Measurements from ENCODE around the gene POU2F1.
"Not testable (repeated sequence)": the region's sequence is repeated elsewhere in the genome, so short reads cannot be mapped to it uniquely, and the experiment has no call there.

Gene POU2F1

DNA sequence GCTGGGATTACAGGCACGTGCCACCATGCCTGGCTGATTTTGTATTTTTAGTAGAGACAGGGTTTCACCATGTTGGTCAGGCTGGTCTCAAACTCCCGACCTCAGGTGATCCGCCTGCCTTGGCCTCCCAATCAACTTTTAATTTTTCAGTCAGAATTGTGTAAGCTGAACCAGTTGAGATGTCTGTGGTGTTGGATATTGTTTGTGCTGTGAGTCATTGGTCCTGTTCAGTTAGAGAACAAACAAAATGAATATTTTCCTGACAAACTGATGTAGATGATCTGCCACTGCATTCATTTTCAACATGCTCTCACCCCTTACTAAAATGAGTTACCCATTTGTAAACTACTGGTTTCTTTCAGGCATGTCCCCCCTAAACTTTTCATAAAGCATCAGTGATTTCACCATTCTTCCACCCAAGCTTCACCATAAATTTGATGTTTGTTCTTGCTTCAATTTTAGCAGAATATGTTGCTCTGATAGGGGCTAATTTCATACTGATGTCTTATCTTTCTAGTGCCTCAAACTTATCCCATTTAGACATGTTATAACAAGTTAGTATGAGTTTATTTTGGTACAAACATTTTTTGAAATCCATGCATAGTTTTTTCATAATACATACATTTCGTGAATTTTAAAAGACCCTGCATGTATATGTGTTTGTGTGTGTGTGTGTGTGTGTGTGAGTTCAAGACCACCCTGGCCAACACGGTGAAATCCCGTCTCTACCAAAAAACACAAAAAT, 15.2 kb upstream of the POU2F1 start:
- not testable (repeated sequence) for DNase-seq (ENCODE audit: low spot score)

DNA sequence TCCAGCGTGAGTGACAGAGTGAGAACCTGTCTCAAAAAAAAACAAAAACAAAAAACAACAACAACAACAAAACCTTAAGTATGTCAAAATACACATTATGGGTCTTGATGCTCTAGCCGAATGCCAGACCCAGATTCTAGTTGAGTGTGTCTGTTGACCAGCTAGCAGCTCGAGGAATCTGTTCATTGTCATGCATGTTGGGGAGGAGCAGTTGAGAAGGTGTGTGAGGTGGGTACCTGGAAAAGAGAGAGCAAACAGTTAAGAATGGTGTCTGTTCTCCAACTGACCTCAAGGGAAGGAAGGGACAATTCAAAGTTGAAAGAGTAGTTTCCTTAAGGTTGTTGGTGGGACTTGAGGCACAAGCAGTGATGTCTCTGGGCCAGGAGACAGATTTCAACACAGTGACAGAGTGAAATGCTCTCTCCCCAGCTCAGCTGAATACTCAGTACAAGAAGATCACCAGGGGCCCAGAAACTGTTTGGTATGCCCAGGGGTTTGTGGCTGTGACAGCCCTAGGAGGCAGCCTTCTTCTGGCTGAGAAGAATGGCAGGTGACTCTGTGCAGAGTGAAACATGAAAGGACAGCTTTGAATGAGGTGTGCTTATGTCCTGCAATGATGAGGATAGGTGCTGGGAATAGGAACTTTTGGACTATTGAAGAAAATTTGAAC, 14.4 kb upstream of the POU2F1 start:
- DNase-seq (ENCODE audit: low spot score), result no peak

DNA sequence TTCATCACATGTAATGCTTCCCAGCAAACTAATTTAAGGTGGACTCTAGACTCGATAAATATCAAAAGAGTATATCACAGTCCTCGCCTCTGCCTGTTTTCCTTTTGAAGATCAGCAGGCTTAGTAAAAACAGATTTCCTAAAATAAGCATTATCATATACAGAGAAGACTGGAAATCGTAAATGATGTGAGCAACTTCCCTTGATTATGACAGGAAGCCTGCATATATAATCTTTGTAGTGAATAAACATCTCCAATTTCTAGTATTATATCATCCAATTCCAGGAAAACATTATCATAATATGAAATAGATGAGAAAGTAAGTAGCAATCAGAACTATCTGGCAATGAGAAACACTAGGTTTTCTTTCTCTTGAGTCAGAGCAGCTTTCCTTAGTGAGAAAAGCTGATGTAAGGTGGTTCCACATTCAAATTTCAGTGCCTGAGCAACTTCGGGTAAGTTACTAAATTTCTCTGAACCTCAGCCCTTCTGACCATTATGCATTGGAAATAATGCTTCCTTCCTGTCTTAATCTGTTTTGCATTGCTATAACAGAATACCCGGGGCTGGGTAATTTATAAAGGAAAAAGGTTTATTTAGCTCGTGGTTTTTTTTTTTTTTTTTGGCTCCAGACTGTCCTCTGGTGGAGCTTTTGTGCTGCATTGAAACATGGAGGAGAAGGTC, 12.6 kb upstream of the POU2F1 start:
- DNase-seq (ENCODE audit: low spot score), result no peak

DNA sequence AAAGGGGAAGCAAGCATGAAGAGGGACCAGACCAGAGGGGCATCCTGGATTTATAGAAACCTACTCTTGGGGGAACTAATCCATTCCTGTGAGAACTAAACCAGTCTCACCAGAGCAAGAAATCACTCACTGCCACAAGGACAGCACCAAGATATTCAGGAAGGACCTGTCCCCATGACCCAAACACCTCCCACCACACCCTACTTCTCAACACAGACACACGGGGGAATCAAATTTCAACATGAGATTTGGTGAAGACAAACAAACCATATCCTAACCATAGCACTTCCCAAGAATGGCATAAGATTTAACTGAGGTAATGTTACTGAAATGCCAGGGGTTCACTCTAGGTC, 12.1 kb upstream of the POU2F1 start:
- DNase-seq (ENCODE audit: low spot score), result no peak

DNA sequence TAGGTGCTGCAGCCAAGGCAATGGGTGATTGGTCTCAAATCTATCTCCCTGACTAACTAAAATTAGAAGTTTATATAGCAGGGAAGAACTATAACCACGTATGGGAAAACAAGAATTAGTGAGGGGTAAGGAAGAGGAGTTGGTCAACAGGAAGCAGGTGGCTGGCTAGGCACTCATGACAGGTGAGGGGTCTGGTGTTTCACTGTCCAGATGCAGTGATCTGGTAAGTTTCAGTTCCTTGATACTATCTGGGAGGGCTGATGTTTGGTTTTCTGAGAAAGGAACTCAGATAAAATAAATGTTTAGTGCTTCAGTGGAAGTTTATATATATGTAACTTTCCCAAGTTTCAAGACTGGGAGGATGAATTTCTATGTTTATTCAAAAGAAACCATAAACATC, 11.6 kb upstream of the POU2F1 start:
- no peak for DNase-seq (ENCODE audit: low spot score)

DNA sequence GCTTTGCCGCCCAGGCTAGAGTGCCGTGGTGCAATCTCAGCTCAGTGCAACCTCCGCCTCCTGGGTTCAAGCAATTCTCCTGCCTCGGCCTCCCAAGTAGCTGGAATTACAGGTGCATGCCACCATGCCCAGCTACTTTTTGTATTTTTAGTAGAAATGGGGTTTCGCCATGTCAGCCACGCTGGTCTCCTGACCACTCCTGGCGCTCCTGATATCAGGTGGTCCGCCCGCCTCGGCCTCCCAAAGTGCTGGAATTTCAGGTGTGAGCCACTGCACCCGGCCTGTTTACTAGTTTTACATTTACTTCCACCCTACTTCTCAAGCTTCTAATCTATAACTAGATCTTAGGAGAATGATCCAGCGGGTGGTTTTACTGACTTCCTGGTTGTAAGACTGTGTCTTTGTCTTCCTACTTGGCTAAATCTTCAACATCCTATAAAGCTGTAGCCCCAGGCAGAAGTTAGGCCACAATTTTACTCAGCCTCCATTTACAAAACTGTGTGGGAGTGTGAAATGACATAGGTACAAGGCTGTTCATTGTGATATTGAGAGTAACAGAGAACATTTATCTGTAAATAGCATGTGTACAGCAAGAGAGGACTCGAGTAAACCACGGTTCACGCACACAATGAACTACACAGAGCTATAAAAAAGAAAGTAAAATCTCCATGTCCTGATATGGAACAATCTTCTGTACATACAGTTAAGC, 9.6 kb upstream of the POU2F1 start:
- DNase-seq (ENCODE audit: low spot score), result no peak

DNA sequence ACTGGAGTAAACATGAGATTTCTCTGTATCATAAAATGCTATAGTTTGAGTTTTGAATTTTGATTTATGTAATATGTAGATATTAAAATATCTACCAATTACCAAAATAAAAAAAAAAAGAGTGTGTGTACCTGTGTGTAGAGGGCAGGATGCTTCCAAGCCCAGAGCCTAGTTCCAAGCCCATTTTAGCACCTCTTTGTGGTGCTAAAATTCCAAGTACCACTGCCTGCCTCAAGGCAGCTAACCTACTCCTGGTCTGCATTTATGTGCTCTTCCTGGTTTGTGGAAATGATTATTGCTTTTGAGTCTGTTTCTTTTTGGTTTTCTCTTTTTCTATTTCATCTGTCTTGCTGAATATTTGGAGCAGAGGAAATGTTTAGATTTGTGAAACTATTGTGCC, 8.7 kb upstream of the POU2F1 start:
- no peak for DNase-seq (ENCODE audit: low spot score)

DNA sequence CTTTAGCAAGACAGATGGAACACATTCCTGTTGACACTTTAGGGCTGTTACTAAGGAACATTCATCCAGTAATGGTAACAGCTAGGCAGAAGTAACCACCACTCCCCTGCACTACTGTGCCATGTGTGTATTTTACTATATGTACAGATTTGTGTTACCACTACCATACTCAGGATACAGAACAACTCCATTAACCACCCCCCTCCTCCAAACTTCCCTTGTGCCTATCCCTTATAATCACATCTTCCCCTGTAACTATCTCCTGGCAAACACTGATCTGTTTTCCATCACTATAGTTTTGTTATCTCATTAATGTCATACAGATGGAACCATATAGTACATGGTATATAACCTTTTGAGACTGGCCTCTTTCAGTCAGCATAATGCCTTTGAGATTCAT, 3.9 kb upstream of the POU2F1 start:
- no peak for DNase-seq (ENCODE audit: low spot score)

DNA sequence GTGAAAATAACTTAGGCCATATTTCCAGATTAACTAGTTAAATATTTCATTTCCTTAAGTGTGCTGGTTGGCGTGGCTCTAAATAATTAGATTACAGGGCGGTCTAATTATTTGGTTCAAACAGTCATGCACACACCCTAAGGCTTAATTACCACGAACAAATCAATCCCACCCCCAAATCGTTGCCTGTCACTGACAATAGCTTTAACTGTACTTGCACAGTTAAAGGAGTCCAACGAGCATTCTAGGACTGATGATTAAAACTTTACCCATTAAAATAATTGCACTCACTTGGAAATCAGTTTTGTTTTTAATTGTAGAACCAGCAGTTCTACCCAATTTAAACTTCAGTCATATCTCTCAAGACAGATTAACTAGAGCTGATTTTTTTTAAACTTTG, 1.5 kb upstream of the POU2F1 start:
- no peak for DNase-seq (ENCODE audit: low spot score)

DNA sequence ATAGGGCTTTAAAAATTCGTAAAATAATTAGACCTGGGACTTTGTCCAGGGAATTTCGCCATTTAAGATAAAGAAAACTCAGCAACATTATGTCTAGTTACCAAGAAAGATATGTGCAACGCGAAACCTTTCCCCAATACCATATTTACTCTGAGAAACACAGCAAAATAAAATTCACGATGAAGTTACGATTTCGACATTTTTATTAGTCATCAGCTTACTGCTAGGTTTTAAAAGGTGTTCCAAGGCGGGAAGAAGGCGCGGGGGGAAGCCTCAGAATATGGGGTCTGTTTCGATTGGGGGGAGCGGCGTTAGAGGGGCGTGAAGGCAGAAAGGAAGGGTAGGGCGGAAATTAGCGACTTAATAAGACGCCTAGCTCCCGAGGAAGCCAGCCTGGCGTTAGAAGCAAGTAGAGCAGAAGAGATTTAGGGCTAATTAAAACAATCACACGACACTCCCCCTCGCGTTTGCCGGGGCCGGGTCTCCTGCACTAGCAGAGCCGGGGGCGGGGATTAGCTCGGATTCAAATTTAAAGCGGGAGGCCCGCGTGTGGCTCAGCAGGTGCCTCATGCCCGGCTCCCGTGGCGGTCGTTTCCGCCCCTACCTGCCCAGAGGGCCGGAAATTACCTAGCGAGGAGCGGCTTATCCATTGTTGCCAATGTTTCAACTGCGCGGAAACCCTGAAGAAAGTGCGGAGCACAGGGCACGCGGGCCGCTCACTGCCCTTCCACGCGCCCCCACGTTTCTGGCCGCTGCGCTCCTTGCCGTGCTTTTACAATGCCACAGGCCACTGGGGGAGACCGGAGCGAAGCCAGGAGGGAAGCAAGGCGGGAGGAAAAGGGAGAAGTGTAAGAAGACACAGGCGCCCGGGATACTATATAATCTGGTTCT, 795 bp upstream of the POU2F1 start:
- peak; percentile 66 for DNase-seq (ENCODE audit: low spot score)

DNA sequence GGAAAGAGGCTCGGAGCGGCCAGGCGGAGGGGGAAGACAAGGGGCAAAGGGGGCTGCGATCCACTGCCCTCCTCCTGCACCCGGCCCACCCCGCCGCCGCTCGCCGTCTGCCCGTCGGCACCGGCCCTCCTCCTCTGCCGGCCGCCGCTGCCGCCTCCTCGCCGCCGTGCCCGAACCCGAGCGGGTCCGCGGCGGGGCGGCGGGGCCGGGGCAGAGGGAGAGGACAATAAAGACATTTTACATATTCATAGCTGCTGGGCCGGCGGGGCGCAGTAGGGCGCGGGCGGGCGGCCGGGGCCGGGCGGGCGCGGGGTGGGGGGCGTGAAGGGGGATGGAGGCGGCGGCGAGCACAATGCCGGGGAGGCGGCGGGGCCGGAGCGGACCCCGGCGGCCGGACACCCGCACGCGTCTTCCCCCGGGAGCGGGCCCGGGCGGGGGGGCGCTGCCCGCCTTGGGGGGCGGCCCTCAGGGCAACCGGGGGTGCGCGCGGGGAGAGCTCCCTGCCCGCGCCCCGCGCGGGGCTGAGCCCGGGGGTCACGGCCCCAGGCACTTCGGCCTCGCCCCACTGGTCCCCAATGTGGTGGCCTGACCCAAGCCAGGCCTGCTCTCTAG, 546 bp downstream of the POU2F1 start:
- DNase-seq (ENCODE audit: low spot score), result no peak

DNA sequence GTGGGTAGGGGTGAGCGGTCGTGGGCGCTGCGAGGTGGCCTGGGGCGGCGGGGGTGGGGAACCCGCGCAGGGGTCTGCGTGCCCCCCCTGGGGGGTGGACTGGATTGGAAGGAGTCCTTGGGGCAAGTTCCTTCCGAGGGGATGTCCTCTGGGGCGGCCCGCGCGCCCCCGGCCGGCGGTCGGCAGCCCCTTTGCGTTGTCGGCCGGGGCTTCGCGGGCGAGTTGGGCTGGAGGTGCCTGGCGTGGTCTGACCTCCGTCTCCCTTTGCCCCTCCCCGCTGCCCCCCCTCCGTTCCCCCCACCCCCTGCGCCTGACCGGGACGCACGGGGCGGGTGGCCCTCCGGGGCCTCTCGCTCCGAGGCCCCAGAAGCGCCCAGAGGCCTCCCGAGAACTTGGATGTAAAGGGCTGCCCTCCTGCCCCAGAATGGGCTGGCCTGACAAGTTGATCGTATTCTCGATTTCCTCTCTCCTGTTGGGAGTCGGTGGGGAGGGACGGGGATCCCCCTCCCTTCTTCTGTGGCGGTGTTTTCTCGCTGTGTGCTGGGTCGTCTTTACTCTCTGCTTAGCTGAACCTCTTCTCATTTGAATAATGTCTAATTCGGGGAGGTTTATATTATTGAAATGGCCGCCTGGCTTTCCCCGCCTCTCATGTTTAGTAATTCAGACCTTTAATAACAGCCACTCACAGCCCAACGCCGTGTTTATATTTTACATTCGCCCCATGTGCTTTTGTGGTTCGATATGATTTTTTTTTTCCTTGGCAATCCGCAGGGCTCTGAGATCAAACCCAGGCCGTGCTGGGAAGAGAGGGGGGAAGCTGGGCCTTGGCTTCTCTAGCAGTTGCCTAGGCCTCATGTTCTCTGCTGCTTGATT, 1.3 kb downstream of the POU2F1 start:
- DNase-seq (ENCODE audit: low spot score), result peak; percentile 77

DNA sequence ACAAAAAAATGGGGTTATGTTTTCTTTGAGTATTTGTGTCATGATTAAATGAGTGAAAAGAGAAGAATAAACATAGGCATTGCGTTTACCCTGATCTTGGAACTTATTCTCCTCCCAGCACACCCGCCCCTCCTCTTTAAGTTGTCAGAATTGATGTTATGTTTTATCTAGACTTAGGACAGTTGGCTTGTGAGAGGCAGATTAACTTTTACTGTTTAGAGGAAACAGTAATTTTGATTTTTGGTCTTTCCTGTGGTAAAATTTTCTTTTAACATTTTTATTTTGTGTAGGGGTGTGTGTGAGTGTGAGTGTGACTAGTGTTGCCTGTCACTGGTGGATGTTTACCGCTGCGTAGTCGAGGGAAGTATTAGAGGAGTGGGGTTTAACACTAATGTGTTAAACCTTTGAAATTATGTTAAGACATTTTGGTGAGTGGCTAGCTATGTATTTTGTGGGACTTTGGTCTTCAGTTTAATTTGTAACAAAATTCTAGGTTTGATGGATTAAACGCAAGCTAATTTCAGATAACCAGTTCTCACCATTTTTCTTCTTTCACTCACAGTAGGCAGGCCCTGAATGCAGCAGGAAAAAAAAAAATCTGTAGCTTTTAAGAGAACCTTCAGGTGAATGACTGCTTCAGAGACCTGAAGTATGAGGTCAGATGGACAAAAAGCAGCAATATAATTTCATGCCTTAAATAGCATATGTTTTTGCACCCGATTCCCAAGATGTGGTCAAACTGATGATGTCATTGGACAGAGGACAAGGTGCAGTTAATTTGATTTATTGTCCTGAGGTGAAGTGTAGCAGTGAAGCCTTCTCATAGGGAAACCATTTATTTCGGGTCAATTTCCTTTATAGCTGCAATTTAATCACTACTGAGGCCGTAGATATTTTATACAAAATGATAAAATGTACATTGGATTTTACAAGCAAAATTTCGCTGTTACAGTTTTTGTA, 2.7 kb downstream of the POU2F1 start:
- DNase-seq (ENCODE audit: low spot score), result no peak

DNA sequence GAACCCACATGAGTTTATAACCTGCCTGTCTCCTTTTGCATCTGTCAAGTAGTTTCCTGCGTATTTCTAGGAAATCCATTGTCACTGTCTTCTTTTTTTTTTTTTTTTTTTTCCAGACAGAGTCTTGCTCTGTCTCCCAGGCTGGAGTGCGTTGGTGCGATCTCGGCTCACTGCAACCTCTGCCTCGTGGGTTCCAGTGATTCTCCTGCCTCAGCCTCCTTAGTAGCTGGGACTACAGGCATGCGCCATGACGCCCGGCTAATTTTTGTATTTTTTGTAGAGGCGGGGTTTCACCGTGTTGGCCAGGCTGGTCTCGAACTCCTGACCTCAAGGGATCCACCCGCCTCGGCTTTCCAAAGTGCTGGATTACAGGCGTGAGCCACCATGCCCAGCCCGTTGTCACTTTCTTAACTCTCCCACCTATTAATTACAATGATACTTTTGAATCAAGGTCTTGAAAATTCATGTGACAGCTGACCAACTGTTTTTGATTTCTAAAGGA, 4.1 kb downstream of the POU2F1 start:
- not testable (repeated sequence) for DNase-seq (ENCODE audit: low spot score)

DNA sequence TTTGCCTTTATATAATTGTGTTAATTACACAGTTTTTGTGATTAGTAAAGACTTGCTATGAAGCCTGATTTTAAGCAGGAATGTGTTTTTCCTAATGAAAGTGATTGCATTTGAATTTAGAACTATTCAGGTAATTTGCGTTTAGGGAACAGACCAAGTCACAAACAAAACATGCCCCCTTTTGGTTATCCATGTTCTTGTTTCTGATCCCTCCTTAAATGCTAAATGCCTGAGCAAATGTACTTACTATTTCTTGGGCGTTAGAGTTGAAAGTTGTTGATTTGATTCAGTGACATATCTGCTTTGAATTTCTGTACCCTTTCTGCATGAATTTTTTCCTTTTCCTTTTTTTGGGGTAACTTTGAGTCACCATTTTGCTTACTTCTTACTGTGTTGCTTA, 5.2 kb downstream of the POU2F1 start:
- no peak for DNase-seq (ENCODE audit: low spot score)

DNA sequence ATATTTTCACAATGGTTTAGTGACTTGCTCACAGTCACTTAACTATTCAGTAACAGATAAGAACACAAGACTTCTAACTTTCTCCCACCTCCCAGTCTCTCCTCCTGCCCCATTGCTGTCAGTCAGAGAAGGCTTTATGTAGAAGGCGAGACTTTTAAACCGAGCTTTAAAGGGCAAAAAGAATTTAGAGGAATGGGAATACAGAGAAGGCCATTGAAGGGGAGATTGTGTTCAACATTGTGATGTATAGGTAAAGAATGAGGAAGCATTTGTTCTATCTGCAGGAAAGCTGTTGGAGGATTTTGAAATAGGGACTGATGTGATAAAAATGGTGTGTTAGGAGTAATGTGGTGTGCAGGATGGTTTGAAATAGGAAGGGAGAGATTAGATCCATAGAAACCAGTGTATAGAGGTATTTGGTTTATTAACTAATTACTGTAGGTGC, 7.3 kb downstream of the POU2F1 start:
- DNase-seq (ENCODE audit: low spot score), result no peak

DNA sequence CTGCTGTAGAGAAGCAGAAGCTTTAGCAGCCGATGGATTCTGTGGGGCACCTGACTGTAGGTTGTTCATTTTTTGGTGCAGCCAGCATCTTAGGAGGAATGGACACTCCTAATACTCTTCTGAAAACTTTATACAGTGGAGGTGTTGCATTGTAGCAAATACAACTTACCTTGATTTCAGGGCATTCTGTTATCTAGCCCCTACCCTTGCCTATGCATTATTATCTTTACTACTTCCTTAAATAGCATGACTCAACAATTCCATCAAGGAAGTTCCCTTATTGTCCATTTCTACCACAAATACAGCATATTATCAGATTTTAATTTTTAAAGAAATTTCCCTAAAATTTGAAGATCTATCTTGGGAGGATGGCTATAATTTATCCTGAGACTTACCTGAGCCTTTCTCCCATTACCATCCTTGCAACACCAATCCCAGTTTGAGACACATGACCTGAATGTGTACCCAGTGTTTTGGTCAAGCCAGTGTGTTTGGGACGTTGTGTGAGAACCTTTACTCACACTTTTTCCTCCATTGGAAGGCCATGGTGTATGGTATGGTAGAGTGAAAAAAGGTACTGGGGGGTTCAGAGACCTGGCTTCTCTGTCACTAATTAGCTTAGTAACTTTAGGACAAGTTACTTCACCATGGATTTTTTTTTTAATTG, 9.2 kb downstream of the POU2F1 start:
- DNase-seq (ENCODE audit: low spot score), result no peak

DNA sequence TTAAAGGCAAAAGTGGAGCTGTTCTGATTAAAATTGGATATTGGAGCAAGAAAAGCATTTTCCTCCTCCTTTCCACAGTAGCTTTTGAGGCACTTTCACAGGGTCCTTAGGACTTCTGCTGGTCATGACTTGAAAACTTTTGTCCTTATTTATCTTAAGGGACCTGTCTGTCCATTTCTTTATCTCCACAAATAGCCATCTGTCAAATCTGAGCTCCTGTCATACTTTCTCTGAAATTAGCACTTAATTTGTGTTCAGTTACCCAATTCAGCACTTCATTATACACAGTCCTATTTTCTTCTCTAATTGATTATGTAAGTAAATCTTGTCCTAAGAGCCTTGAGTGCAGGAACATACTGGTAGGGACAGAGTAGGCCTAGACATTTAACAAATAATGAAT, 9.8 kb downstream of the POU2F1 start:
- no peak for DNase-seq (ENCODE audit: low spot score)

All from hematopoietic multipotent progenitor cell treated with erythropoietin and hydrocortisone succinate and interleukin-3 and kit ligand, for 15 days (in vitro differentiated cells).